Left lung (tissue), 10 donors: ENCODE data around the gene KATNAL1. TPM values are rescaled to one million over a fixed set of nuclear protein-coding genes. Genes with fewer than 3 reads are reported as not detected.

ENCODE experiments used
- ATAC-seq: fragments of 200-7000 bp; cut with Tn5 transposase; one replicate; pipeline ENCODE4 v1.9.1; 2020; ENCODE audit warnings: moderate library complexity
- DNase-seq, 4 donors: peaks; one replicate each; pipeline ENCODE4 v3.0.0-alpha.2; 2013 to 2020
- H3K27ac ChIP-seq, 2 donors: fragments of 200-600 bp; sonication (generic) in 1 of 2; one replicate each; pipeline versions ENCODE4 v1.5.0 to v1.8.0; 2020 to 2021
- H3K27me3 ChIP-seq, 2 donors: fragments of 200-600 bp; sonication (generic) in 1 of 2; one replicate each; pipeline versions ENCODE4 v1.5.0 to v1.8.0; 2020 to 2021
- H3K36me3 ChIP-seq, 2 donors: fragments of 200-600 bp; sonication (generic) in 1 of 2; one replicate each; pipeline versions ENCODE4 v1.5.0 to v1.8.0; 2020 to 2021
- H3K4me1 ChIP-seq, 2 donors: fragments of 200-600 bp; one replicate each; pipeline ENCODE4 v1.8.0; 2021
- H3K4me3 ChIP-seq, 2 donors: fragments of 200-600 bp; sonication (generic) in 1 of 2; one replicate each; pipeline versions ENCODE4 v1.5.0 to v1.8.0; 2020 to 2021; ENCODE audit warnings: mild to moderate bottlenecking in 1 of 2
- H3K9me3 ChIP-seq, 2 donors: fragments of 200-600 bp; sonication (generic) in 1 of 2; one replicate each; pipeline versions ENCODE4 v1.5.0 to v1.8.0; 2020 to 2021
- CTCF ChIP-seq, 2 donors: fragments of 200-600 bp; sonication (generic) in 1 of 2; IDR thresholded peaks; one replicate each; pipeline versions ENCODE4 v1.5.0 to v1.8.0; 2021; ENCODE audit warnings: antibody characterized with exemption in 2 of 2
- intact Hi-C, 2 donors: fragments of 100-400 bp; cut with DNase I; formaldehyde crosslinking; loops; one replicate each; pipeline versions ENCODE4 v1.11.2 to v1.14.2; 2022
- polyA plus RNA-seq, 6 donors: library from polyadenylated mRNA; unstranded; fragments of 120-200 nt; gene quantifications; one replicate each; pipeline ENCODE4 v1.2.1, GENCODE V29; 2013; ENCODE audit not compliant: insufficient read length in 6 of 6
- total RNA-seq, 2 donors: library from RNA; stranded (reverse); fragmentation: NEBNext Ultra II Directional; extraction: Animal tissue kit (Norgen Biotek cat#: 25700); gene quantifications; one replicate each; pipeline ENCODE4 v1.2.1, GENCODE V29; 2021
- donor health status: DM: no; HTN: yes; CAD: no.
- donor health status: DM: no; HTN: no; CAD: no.

The KATNAL1 gene
- total and polyA plus RNA-seq, 8 donors, result 13.9 to 24.9 (median 16.2) TPM

DNA sequence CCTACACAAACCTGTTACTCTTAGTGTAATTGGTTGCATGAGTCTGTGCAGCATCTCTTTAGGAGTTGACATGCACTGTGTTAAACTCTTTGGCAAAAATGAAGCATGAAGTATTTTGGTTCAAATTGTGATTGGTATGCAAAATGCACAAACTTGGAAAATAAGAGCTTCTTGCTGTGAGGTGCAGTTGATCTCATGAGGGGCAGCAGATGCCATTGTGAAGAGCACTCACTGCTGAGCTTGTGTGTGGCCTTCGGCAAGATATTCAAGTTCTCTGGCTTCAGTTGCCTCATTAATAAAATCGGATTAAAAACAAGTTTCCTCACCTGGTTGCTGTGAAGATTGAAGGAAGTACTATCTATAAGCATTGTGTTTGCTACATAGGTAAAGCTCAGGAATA, 142.3 kb downstream of the KATNAL1 start:
- DNase-seq (no peak), ATAC-seq (no peak)
- Histone ChIP-seq H3K27me3 (no peaks in the 10 kb centered on the region), H3K4me1 (no peaks in the 10 kb centered on the region), H3K9me3 (no peaks in the 10 kb centered on the region), H3K4me3 (no peak overlapping the region), H3K36me3 (no peaks in the 10 kb centered on the region), H3K27ac (no peak overlapping the region)
- intact Hi-C loops, result no loop called here
- TF ChIP-seq CTCF (IDR thresholded peaks at IDR 0.05), result no peak

DNA sequence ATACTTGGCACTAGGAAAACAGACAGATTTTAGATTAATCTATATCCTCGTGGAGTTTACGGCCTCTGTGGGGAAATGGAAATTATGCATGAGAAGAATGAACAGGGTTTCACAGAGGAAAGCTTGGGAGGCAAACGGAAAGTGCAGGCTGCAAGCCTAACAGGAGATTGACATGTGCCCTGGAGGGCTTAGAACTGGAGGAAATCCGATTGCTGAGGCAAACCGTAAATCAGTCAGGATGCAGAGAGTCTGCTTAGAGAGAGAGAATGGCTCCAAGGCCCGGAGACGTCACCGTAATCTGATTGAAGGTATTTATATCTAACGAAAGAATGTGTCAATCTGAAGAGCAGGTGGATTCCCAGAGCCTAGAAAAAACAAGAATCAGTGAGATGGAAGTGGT, 143.2 kb downstream of the KATNAL1 start:
- Histone ChIP-seq H3K27ac (no peak overlapping the region), H3K4me1 (no peaks in the 10 kb centered on the region), H3K36me3 (no peaks in the 10 kb centered on the region), H3K27me3 (no peaks in the 10 kb centered on the region), H3K4me3 (no peak overlapping the region), H3K9me3 (no peaks in the 10 kb centered on the region)
- intact Hi-C loops, result no loop called here
- no peak for TF ChIP-seq CTCF (IDR thresholded peaks at IDR 0.05)
- ATAC-seq (no peak), DNase-seq (no peak)

DNA sequence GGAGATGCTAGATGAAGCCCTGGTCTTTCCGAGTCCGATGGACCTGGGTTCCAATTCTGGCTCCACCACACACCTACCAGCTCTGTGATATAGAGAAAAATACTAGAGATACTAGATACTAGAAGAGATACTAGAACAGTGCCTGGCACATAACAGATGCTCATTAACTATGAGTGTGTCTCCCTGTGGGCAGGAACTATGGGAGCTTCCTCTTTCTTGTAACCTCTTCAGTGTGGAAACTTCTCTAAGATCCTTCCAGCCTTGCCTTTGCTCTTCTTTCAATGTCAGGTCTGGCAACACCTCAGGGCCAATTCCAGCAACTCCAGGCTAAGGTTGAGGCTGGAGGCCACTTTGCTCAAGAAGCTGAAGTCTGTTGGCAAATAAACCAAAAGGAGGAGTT, 143.9 kb downstream of the KATNAL1 start:
- no peaks in the 10 kb centered on the region for H3K27me3 ChIP-seq
- DNase-seq, result no peak
- intact Hi-C loops, result no loop called here
- no peaks in the 10 kb centered on the region for H3K4me1 ChIP-seq
- no peak for ATAC-seq
- no peak overlapping the region for H3K4me3 ChIP-seq
- no peaks in the 10 kb centered on the region for H3K36me3 ChIP-seq
- H3K27ac ChIP-seq, result no peak overlapping the region
- no peaks in the 10 kb centered on the region for H3K9me3 ChIP-seq
- no peak for TF ChIP-seq CTCF (IDR thresholded peaks at IDR 0.05)

DNA sequence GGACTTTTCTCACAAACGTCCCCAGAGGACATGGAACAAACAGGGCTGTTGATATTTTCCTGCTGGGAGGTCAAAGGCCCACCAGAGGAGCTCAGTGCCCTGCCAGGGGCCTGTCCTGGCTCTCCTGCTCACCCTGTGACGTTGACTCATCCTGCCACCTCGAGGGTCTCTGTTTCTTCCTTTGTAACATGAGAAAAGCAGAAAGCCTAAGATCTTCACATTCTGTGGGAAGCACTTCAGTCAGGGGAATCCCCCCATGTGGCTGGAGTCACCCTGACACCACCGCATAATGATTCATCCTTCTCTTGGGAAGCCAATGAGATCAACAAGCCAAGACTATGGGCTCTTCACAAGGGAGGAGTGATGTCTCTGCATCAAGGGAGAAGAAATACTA, 147.9 kb downstream of the KATNAL1 start:
- no peak overlapping the region for H3K4me3 ChIP-seq
- no peaks in the 10 kb centered on the region for H3K36me3 ChIP-seq
- no peak for TF ChIP-seq CTCF (IDR thresholded peaks at IDR 0.05)
- H3K4me1 ChIP-seq, result no peaks in the 10 kb centered on the region
- H3K27ac ChIP-seq, result no peak overlapping the region
- peaks cover 0 to 7% of the 10 kb centered on the region in 2 donors for H3K27me3 ChIP-seq
- no peaks in the 10 kb centered on the region for H3K9me3 ChIP-seq
- intact Hi-C loops, result no loop called here
- ATAC-seq (peak; percentile 47), DNase-seq (no peak)

GRCh38 chr13:30158774-30159445, 148.4 kb downstream of the KATNAL1 start:
- Histone ChIP-seq H3K9me3 (no peaks in the 10 kb centered on the region), H3K4me1 (no peaks in the 10 kb centered on the region), H3K27me3 (peaks cover 0 to 12% of the 10 kb centered on the region in 2 donors), H3K4me3 (no peak overlapping the region), H3K36me3 (no peaks in the 10 kb centered on the region), H3K27ac (no peak overlapping the region)
- no peak for TF ChIP-seq CTCF (IDR thresholded peaks at IDR 0.05)
- no peak for DNase-seq
- intact Hi-C loops, result no loop called here
- ATAC-seq, result peak; percentile 65
